ENCODE measurements around the gene ANXA8L1. TPM values are rescaled to one million over a fixed set of nuclear protein-coding genes. Genes with fewer than 3 reads are reported as not detected.
"Not testable (repeated sequence)": the region's sequence is repeated elsewhere in the genome, so short reads cannot be mapped to it uniquely, and the experiment has no call there.

The ANXA8L1 gene
- polyA plus RNA-seq, 1 donor from 2014 or later = not detected

DNA sequence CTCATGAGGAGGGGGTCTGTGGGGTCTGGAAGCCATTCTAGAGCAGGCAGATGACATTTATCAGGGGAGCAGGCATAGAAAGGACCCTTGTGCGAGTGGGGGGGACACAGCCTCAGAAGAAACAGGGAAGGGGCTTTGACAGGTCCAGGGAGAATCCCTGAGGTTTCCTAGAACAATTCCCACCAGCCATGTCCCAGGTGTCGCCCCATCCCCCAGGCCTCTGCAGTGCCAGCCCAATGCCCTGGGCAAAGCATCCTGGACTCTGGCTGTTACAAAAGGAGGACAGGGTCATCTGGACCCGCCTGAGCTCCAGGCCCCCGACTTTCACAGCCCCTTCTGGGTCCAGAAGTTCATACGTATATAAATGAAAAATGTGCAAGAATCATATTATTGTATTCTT, 8.4 kb upstream of the ANXA8L1 start:
- not testable (repeated sequence) for H3K27ac ChIP-seq (ENCODE audit: low read length); H3K27me3 ChIP-seq (ENCODE audit: insufficient read depth, low read depth, low read length); H4K20me1 ChIP-seq (ENCODE audit: insufficient read depth); H3K9me3 ChIP-seq (ENCODE audit: low read length); H3K79me2 ChIP-seq (replicated peaks; ENCODE audit: insufficient read depth, low read length); H3K9ac ChIP-seq (ENCODE audit: low read length); H3K36me3 ChIP-seq (ENCODE audit: insufficient read depth, low read length); H2AFZ ChIP-seq (ENCODE audit: low read depth, low read length); H3K9me2 ChIP-seq (ENCODE audit: insufficient read depth, low read length); H3F3A ChIP-seq (ENCODE audit: insufficient read depth, low read length, poor library complexity, severe bottlenecking); H3K4me2 ChIP-seq (ENCODE audit: low read length); H3K4me3 ChIP-seq (ENCODE audit: low read length)

- H4K20me1 ChIP-seq (ENCODE audit: insufficient read depth); H3K27me3 ChIP-seq (ENCODE audit: insufficient read depth, low read depth, low read length); H3F3A ChIP-seq (ENCODE audit: insufficient read depth, low read length, poor library complexity, severe bottlenecking); H3K4me3 ChIP-seq (ENCODE audit: low read length); H3K9me3 ChIP-seq (ENCODE audit: low read length); H3K79me2 ChIP-seq (replicated peaks; ENCODE audit: insufficient read depth, low read length); H2AFZ ChIP-seq (ENCODE audit: low read depth, low read length); H3K9me2 ChIP-seq (ENCODE audit: insufficient read depth, low read length); H3K4me2 ChIP-seq (ENCODE audit: low read length); H3K27ac ChIP-seq (ENCODE audit: low read length); H3K36me3 ChIP-seq (ENCODE audit: insufficient read depth, low read length); H3K9ac ChIP-seq (ENCODE audit: low read length): not testable (repeated sequence)
These were observed 7.8 kb upstream of the ANXA8L1 start for GRCh38 chr10:46367666-46368240.

GRCh38 chr10:46368956-46369355, 6.6 kb upstream of the ANXA8L1 start:
- not testable (repeated sequence) for H3K27me3 ChIP-seq (ENCODE audit: insufficient read depth, low read depth, low read length); H2AFZ ChIP-seq (ENCODE audit: low read depth, low read length); H3K4me2 ChIP-seq (ENCODE audit: low read length); H3K27ac ChIP-seq (ENCODE audit: low read length); H4K20me1 ChIP-seq (ENCODE audit: insufficient read depth); H3K9ac ChIP-seq (ENCODE audit: low read length); H3K36me3 ChIP-seq (ENCODE audit: insufficient read depth, low read length); H3K9me2 ChIP-seq (ENCODE audit: insufficient read depth, low read length); H3K4me3 ChIP-seq (ENCODE audit: low read length); H3F3A ChIP-seq (ENCODE audit: insufficient read depth, low read length, poor library complexity, severe bottlenecking); H3K9me3 ChIP-seq (ENCODE audit: low read length); H3K79me2 ChIP-seq (replicated peaks; ENCODE audit: insufficient read depth, low read length)

DNA sequence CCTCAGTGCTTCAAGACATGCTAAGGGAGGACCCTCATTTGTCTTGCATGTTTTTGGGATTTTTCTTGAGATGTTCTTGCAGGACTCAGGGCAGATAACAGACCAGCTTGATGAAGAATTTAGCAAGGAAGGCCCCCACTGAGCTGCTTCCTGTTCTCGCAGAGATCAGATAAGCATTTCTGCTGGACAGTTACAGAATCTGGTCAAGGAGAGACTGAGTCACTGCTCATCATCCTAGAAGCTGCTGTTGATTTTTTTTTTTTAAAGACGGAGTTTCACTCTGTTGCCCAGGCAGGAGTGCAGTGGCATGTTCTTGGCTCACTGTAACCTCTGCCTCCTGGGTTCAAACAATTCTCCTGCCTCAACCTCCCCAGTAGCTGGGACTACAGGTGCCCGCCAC, 1.2 kb upstream of the ANXA8L1 start:
- H3K36me3 ChIP-seq (ENCODE audit: insufficient read depth, low read length); H3K9me3 ChIP-seq (ENCODE audit: low read length); H3K27me3 ChIP-seq (ENCODE audit: insufficient read depth, low read depth, low read length); H3K27ac ChIP-seq (ENCODE audit: low read length); H3K9me2 ChIP-seq (ENCODE audit: insufficient read depth, low read length); H3K4me2 ChIP-seq (ENCODE audit: low read length); H3K4me3 ChIP-seq (ENCODE audit: low read length); H3F3A ChIP-seq (ENCODE audit: insufficient read depth, low read length, poor library complexity, severe bottlenecking); H4K20me1 ChIP-seq (ENCODE audit: insufficient read depth); H2AFZ ChIP-seq (ENCODE audit: low read depth, low read length); H3K9ac ChIP-seq (ENCODE audit: low read length); H3K79me2 ChIP-seq (replicated peaks; ENCODE audit: insufficient read depth, low read length): not testable (repeated sequence)

GRCh38 chr10:46377022-46377421, 1.4 kb downstream of the ANXA8L1 start:
- H3K4me3 ChIP-seq (ENCODE audit: low read length); H2AFZ ChIP-seq (ENCODE audit: low read depth, low read length); H3K79me2 ChIP-seq (replicated peaks; ENCODE audit: insufficient read depth, low read length); H3K9me3 ChIP-seq (ENCODE audit: low read length); H3K9me2 ChIP-seq (ENCODE audit: insufficient read depth, low read length); H3K27me3 ChIP-seq (ENCODE audit: insufficient read depth, low read depth, low read length); H3K27ac ChIP-seq (ENCODE audit: low read length); H3K4me2 ChIP-seq (ENCODE audit: low read length); H3F3A ChIP-seq (ENCODE audit: insufficient read depth, low read length, poor library complexity, severe bottlenecking); H3K9ac ChIP-seq (ENCODE audit: low read length); H3K36me3 ChIP-seq (ENCODE audit: insufficient read depth, low read length); H4K20me1 ChIP-seq (ENCODE audit: insufficient read depth): not testable (repeated sequence)

DNA sequence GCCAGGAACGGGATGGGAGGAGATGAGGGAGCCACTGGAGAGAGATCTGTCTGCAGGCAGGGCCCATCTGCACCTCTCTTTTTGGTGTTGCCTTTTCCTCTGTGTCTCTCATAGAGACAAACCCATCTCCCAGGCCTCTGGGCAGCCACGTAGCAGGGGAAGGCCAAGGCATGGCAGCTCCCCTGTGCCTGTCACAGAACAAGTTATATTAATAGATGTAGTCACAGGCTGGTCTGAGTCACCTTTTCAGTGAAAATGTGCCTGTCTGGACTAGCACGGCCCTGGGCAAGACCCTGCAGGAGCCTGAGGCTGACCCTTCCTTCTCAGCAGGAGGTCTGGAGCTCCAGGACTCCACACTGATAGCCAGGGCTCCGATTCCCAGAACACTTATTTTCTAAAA, 2.1 kb downstream of the ANXA8L1 start:
- H3K4me2 ChIP-seq (ENCODE audit: low read length); H4K20me1 ChIP-seq (ENCODE audit: insufficient read depth); H3K9me3 ChIP-seq (ENCODE audit: low read length); H3K9me2 ChIP-seq (ENCODE audit: insufficient read depth, low read length); H3F3A ChIP-seq (ENCODE audit: insufficient read depth, low read length, poor library complexity, severe bottlenecking); H3K36me3 ChIP-seq (ENCODE audit: insufficient read depth, low read length); H3K27me3 ChIP-seq (ENCODE audit: insufficient read depth, low read depth, low read length); H3K9ac ChIP-seq (ENCODE audit: low read length); H2AFZ ChIP-seq (ENCODE audit: low read depth, low read length); H3K79me2 ChIP-seq (replicated peaks; ENCODE audit: insufficient read depth, low read length); H3K4me3 ChIP-seq (ENCODE audit: low read length); H3K27ac ChIP-seq (ENCODE audit: low read length): not testable (repeated sequence)

GRCh38 chr10:46378108-46378507, 2.5 kb downstream of the ANXA8L1 start:
- H3K4me2 ChIP-seq (ENCODE audit: low read length); H3K9me3 ChIP-seq (ENCODE audit: low read length); H4K20me1 ChIP-seq (ENCODE audit: insufficient read depth); H3K79me2 ChIP-seq (replicated peaks; ENCODE audit: insufficient read depth, low read length); H2AFZ ChIP-seq (ENCODE audit: low read depth, low read length); H3K27ac ChIP-seq (ENCODE audit: low read length); H3F3A ChIP-seq (ENCODE audit: insufficient read depth, low read length, poor library complexity, severe bottlenecking); H3K36me3 ChIP-seq (ENCODE audit: insufficient read depth, low read length); H3K9ac ChIP-seq (ENCODE audit: low read length); H3K9me2 ChIP-seq (ENCODE audit: insufficient read depth, low read length); H3K4me3 ChIP-seq (ENCODE audit: low read length); H3K27me3 ChIP-seq (ENCODE audit: insufficient read depth, low read depth, low read length): not testable (repeated sequence)

GRCh38 chr10:46379233-46379848, 3.8 kb downstream of the ANXA8L1 start:
- not testable (repeated sequence) for H3K27ac ChIP-seq (ENCODE audit: low read length); H3K4me3 ChIP-seq (ENCODE audit: low read length); H3K9ac ChIP-seq (ENCODE audit: low read length); H3K9me3 ChIP-seq (ENCODE audit: low read length); H4K20me1 ChIP-seq (ENCODE audit: insufficient read depth); H3F3A ChIP-seq (ENCODE audit: insufficient read depth, low read length, poor library complexity, severe bottlenecking); H2AFZ ChIP-seq (ENCODE audit: low read depth, low read length); H3K4me2 ChIP-seq (ENCODE audit: low read length); H3K9me2 ChIP-seq (ENCODE audit: insufficient read depth, low read length); H3K36me3 ChIP-seq (ENCODE audit: insufficient read depth, low read length); H3K79me2 ChIP-seq (replicated peaks; ENCODE audit: insufficient read depth, low read length); H3K27me3 ChIP-seq (ENCODE audit: insufficient read depth, low read depth, low read length)
